ENCODE data around the gene AP1G2. TPM values are rescaled to one million over a fixed set of nuclear protein-coding genes. Genes with fewer than 3 reads are reported as not detected.

AP1G2 gene
- total and polyA plus RNA-seq, 2 of the 13 experiments (the other 11 are each of a cell fraction or from before 2014, with no cell fraction given), result 96.9 to 611 TPM

- no peak for TF ChIP-seq ZNF20 (CRISPR knock-in tag; IDR thresholded peaks at IDR 0.05)
- TF ChIP-seq ZNF263 (CRISPR knock-in tag; IDR thresholded peaks at IDR 0.05), result peak; percentile 65
- no peak for TF ChIP-seq PREB (CRISPR knock-in tag; IDR thresholded peaks at IDR 0.05)
- TF ChIP-seq KMT2A (CRISPR knock-in tag; IDR thresholded peaks at IDR 0.05), result no peak; the same call in 1 of the 2 replicates
- no peak for TF ChIP-seq NONO (IDR thresholded peaks at IDR 0.05)
- TF ChIP-seq NONO (CRISPR knock-in tag; conservative IDR thresholded peaks at IDR 0.05), result no peak
- TF ChIP-seq ZNF354B (CRISPR knock-in tag; IDR thresholded peaks at IDR 0.05), result 0 out of 2 replicates have a peak, but pooled peaks have one; percentile 19
- TF ChIP-seq ZNF547 (CRISPR knock-in tag; IDR thresholded peaks at IDR 0.05), result peak; percentile 23; the same call in 1 of the 2 replicates
- no peak for TF ChIP-seq POLR2AphosphoS2 (IDR thresholded peaks at IDR 0.05; ENCODE audit: low read depth, low read length)
- no peak for TF ChIP-seq MED8 (CRISPR knock-in tag; IDR thresholded peaks at IDR 0.05; ENCODE audit: insufficient replicate concordance)
- no peak for TF ChIP-seq NFRKB (IDR thresholded peaks at IDR 0.05)
- TF ChIP-seq E2F5 (CRISPR knock-in tag; conservative IDR thresholded peaks at IDR 0.05), result no peak
- TF ChIP-seq, protein P1, sequence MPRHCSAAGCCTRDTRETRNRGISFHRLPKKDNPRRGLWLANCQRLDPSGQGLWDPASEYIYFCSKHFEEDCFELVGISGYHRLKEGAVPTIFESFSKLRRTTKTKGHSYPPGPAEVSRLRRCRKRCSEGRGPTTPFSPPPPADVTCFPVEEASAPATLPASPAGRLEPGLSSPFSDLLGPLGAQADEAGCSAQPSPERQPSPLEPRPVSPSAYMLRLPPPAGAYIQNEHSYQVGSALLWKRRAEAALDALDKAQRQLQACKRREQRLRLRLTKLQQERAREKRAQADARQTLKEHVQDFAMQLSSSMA (CRISPR knock-in tag; IDR thresholded peaks at IDR 0.05), result no peak
- TF ChIP-seq ZNF124 (CRISPR knock-in tag; IDR thresholded peaks at IDR 0.05), result no peak
- no peak for TF ChIP-seq CHCHD3 (CRISPR knock-in tag; IDR thresholded peaks at IDR 0.05)
- TF ChIP-seq NPAS2 (CRISPR knock-in tag; IDR thresholded peaks at IDR 0.05; ENCODE audit: borderline replicate concordance), result no peak
- TF ChIP-seq ZNF496 (CRISPR knock-in tag; IDR thresholded peaks at IDR 0.05; ENCODE audit: insufficient replicate concordance), result no peak
- no peak; the same call in 1 of the 2 replicates for TF ChIP-seq KDM2A (CRISPR knock-in tag; IDR thresholded peaks at IDR 0.05; ENCODE audit: borderline replicate concordance, low read depth)
- TF ChIP-seq ZNF800 (CRISPR knock-in tag; IDR thresholded peaks at IDR 0.05), result peak; percentile 62; the same call in 1 of the 2 replicates
- TF ChIP-seq KDM5A (IDR thresholded peaks at IDR 0.05; ENCODE audit: borderline replicate concordance, low read length), result no peak
- TF ChIP-seq ZEB1 (IDR thresholded peaks at IDR 0.05; ENCODE audit: insufficient replicate concordance, low read depth), result no peak
- no peak for TF ChIP-seq HNRNPK (IDR thresholded peaks at IDR 0.05; ENCODE audit: low read depth, low read length, poor library complexity, severe bottlenecking)
- TF ChIP-seq CBX5 (CRISPR knock-in tag; IDR thresholded peaks at IDR 0.05; ENCODE audit: borderline replicate concordance), result peak; percentile 41; the same call in 1 of the 2 replicates
These were observed 34.8 kb upstream of the AP1G2 start (continued) for GRCh38 chr14:23602181-23603095.
